GM12874 (cell line): Measurements from ENCODE around the gene RAET1E.

Source experiments
- TF ChIP-seq, protein P1 (sequence below): IDR thresholded peaks from 2 replicates; pipeline ENCODE4 v1.5.1; 2011; ENCODE audit warnings: low read depth, mild to moderate bottlenecking, control low read depth, low read length, moderate library complexity; ENCODE audit not compliant: insufficient read depth

Gene RAET1E

DNA sequence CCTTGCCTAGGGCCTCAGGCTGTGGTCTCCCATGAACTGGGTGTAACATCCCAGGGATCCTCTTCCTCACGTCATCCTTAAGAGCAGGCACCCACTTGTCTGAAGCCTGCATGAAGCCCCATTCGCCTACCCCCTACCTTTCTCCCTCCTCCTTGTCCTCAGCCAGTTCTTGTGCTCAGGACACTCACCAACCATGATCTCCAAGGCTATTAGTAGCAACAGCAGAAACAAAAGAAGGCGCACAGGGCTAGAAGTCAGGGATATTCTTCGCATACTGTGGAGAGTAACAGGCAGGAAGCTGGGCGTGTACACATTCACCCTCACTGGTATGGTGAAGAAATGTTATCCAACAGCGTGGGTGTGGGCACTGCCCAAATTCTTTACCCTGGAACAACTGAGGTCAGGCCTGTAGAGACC is 7.3 kb downstream of the RAET1E start:
- TF ChIP-seq, protein P1, sequence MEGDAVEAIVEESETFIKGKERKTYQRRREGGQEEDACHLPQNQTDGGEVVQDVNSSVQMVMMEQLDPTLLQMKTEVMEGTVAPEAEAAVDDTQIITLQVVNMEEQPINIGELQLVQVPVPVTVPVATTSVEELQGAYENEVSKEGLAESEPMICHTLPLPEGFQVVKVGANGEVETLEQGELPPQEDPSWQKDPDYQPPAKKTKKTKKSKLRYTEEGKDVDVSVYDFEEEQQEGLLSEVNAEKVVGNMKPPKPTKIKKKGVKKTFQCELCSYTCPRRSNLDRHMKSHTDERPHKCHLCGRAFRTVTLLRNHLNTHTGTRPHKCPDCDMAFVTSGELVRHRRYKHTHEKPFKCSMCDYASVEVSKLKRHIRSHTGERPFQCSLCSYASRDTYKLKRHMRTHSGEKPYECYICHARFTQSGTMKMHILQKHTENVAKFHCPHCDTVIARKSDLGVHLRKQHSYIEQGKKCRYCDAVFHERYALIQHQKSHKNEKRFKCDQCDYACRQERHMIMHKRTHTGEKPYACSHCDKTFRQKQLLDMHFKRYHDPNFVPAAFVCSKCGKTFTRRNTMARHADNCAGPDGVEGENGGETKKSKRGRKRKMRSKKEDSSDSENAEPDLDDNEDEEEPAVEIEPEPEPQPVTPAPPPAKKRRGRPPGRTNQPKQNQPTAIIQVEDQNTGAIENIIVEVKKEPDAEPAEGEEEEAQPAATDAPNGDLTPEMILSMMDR, result no peak

DNA sequence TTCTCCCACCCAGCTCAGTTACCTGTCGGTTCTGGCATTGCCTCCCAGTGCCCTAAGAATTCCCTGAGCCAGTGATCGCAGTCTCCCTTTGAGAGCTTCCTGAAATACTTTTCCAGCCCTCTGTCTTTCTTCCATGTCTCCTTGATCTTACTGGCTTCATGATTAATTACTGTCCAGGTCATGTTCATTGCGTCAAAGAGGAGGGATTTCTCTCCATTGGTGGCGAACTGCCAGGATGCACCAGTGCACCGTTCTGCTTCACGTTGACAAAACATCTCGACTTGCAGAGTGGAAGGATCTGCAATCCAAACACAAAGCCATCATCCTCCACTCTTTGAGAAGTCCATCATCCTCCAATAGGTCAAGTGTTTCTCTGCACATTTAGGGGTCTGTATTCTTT is 8.6 kb downstream of the RAET1E start:
- TF ChIP-seq, protein P1, result no peak

DNA sequence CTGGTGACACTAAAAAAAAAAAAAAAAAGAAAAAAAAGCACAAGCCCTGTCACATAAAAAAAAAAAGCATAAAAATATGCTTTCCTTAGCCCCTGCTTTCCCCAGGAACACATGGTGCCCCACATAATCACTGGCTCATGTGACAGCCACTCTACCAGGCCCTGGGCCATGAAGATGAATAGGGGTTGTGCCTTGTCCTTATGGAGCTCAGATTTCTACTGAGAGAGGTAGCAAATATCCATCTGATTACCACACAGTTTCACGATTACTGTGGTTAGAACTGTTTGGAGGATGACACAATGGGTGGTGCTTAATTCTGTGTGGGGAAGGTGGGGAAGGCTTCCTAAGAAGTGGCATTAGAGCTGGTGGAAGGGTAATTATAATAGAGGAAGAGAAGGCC is 9.3 kb downstream of the RAET1E start:
- TF ChIP-seq, protein P1, result no peak

DNA sequence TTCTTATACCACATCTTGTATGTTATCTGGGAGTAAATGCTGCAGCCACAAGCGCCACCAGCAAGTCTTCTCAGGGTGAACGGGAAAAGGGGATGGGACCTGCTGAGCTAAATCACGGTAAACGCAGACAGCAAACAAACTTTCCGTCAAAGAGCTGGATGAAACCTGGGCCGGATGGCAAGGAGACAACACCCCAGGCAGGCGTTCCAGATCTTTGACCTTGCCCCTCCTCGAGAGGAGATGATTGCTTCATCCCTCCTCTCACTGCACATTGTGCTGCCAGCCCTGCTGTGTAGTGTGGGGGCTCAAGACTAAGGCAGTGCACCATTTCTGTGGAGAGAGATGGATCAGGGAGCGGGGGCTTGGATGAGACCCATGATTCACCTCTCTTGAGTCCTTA is 9.8 kb downstream of the RAET1E start:
- TF ChIP-seq, protein P1, result no peak

DNA sequence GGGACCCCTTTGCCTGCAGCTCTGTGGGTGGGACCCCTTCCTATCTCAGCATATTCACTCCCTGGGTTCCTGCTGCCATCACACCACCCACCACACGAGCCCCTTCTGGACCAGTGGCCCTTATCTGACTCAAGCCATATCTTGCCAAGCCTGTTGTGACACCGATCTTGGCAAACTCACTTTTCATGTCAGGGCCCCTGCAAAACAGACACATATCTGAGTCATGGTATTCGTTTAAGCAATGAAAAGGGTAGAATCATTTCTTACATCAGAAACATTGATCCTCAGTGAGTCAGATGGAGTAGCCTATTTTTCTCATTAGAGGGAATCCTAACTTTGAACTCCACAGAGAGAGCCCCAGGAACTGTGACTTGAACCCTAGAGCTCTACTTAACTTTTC is 10.6 kb downstream of the RAET1E start:
- TF ChIP-seq, protein P1, result no peak

DNA sequence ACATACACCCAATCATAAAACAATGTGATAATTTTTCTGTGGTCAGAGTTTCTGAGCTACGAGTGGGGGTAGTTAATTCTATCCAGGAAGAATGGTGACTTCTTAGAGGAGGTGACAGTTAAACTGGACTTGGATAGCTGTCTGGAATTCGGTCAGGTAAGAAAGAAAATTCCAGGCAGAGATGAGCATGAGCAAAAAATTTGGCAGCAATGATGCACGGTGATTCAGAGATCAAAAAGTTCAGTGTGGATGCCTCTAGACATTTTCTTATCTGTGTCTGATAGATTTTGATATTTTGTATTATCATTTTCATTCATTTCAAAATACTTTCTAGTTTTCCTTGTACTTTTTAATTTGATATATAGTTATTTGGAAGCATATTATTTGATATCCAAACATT is 12.0 kb downstream of the RAET1E start:
- TF ChIP-seq, protein P1, result no peak

DNA sequence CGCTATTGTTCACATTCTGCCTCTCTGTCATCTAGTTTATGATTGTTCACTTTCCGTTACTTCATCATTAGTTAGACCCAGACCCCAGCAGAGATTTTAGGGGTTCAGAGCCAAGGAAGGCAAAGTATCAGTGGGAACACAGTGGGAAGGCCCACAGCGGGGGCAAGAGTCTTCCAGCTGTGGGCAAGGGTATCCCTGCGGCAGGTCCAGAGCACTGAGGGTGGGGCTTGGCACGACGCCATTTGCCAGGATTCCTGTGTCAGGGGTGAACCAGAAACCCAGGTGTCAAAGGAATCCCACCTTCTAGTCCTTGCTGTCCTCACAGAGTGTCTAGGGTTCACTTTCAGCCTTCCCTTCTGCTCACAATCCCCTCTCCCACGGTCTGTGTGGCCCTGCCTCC is 13.3 kb downstream of the RAET1E start:
- TF ChIP-seq, protein P1, result no peak

DNA sequence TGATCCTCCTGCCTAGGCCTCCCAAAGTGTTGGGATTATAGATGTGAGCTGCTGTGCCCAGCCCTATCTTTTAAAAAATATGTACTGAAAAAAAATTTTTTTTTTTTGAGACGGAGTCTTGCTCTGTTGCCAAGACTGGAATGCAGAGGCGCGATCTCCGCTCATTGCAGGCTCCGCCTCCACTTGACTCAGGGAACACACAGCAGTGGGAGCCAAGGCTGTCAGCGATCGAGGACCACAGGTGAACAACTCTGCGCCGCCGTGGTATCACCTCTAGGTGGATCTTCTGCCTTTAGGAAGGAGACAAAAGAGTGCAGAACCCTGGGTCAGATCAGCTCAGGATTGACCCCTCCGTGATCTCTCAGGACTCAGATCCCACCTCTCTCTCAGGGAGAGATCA is 13.7 kb downstream of the RAET1E start:
- TF ChIP-seq, protein P1, result no peak
